Fibroblast of lung (primary cell): ENCODE measurements around the gene RASSF9. TPM values are rescaled to one million over a fixed set of nuclear protein-coding genes. Genes with fewer than 3 reads are reported as not detected.

Experiments
- DNase-seq, 2 donors: peaks; one replicate each; pipeline versions ENCODE4 v3.0.0 to v3.0.0-alpha.2; 2010; ENCODE audit warnings: low read depth in 2 of 2
- H2AFZ ChIP-seq: 2 replicates; pipeline ENCODE4 v1.5.1; 2012; ENCODE audit warnings: low read length, control low read depth, inconsistent platforms
- H3K27ac ChIP-seq: 2 replicates; pipeline ENCODE4 v1.5.1; 2011; ENCODE audit warnings: low read length, control low read depth; ENCODE audit not compliant: insufficient read depth
- H3K27me3 ChIP-seq: 2 replicates; pipeline ENCODE4 v1.5.1; 2011; ENCODE audit warnings: mild to moderate bottlenecking, low read length; ENCODE audit not compliant: control insufficient read depth, insufficient read depth
- H3K36me3 ChIP-seq: 2 replicates; pipeline ENCODE4 v1.5.1; 2011; ENCODE audit warnings: low read length; ENCODE audit not compliant: control insufficient read depth, insufficient read depth
- H3K4me1 ChIP-seq: 2 replicates; pipeline ENCODE4 v1.5.1; 2011; ENCODE audit warnings: low read length; ENCODE audit not compliant: control insufficient read depth, insufficient read depth; ENCODE audit errors: extremely low read depth
- H3K4me2 ChIP-seq: 2 replicates; pipeline ENCODE4 v1.5.1; 2011; ENCODE audit warnings: low read length, control low read depth; ENCODE audit not compliant: insufficient read depth; ENCODE audit errors: extremely low read depth
- H3K4me3 ChIP-seq, 4 experiments: fragments of 200-600 bp in 1 of 4; sonication (generic) in 1 of 4; replicated peaks in 1 of 4; 2 replicates each; pipeline ENCODE4 v1.5.1; 2011 to 2016; ENCODE audit warnings: low read length in 4 of 4, low read depth in 3 of 4, mild to moderate bottlenecking in 3 of 4, control low read depth in 2 of 4, inconsistent platforms in 1 of 4, mixed read lengths in 1 of 4; ENCODE audit not compliant: insufficient read depth in 1 of 4; ENCODE audit errors: control extremely low read depth in 1 of 4
- H3K79me2 ChIP-seq: 2 replicates; pipeline ENCODE4 v1.5.1; 2012; ENCODE audit warnings: mild to moderate bottlenecking, low read length, inconsistent platforms; ENCODE audit not compliant: control insufficient read depth, insufficient read depth
- H3K9ac ChIP-seq: 2 replicates; pipeline ENCODE4 v1.5.1; 2011; ENCODE audit warnings: mild to moderate bottlenecking, low read length, control low read depth; ENCODE audit not compliant: insufficient read depth
- H3K9me3 ChIP-seq: 2 replicates; pipeline ENCODE4 v1.5.1; 2012; ENCODE audit warnings: low read depth, low read length; ENCODE audit not compliant: control insufficient read depth, insufficient read depth
- H4K20me1 ChIP-seq: 2 replicates; pipeline ENCODE4 v1.5.1; 2011; ENCODE audit warnings: low read length; ENCODE audit not compliant: control insufficient read depth, insufficient read depth; ENCODE audit errors: extremely low read depth
- EZH2 ChIP-seq: IDR thresholded peaks from 2 replicates; pipeline ENCODE4 v1.5.1; 2012; ENCODE audit warnings: low read length, control low read depth, mild to moderate bottlenecking; ENCODE audit errors: missing control alignments
- polyA plus RNA-seq, 2 donors: library from polyadenylated mRNA; depleted of rRNA in 1 of 2; stranded (reverse) in 1 of 2; unstranded in 1 of 2; fragments of >200 nt; gene quantifications; 2 replicates each; pipeline ENCODE4 v1.2.1, GENCODE V29; 2011 to 2012; ENCODE audit warnings: missing spikeins in 1 of 2
- total RNA-seq: library from RNA; depleted of rRNA; stranded (reverse); fragments of >200 nt; gene quantifications from 2 replicates; pipeline ENCODE4 v1.2.1, GENCODE V29; 2014
- TF ChIP-seq, protein P1 (sequence below), 2 donors: IDR thresholded peaks in 1 of 2; conservative IDR thresholded peaks in 1 of 2; 1 replicate in 1 of 2; 2 replicates in 1 of 2; pipeline ENCODE4 v1.5.1; 2011 to 2012; ENCODE audit warnings: low read length in 2 of 2, control low read depth in 1 of 2, inconsistent platforms in 1 of 2, low read depth in 1 of 2, mild to moderate bottlenecking in 1 of 2

The RASSF9 gene
- total and polyA plus RNA-seq, 2 donors (not counting 1 experiment from before 2014, with no cell fraction given): 0.08 to 0.33 TPM

DNA sequence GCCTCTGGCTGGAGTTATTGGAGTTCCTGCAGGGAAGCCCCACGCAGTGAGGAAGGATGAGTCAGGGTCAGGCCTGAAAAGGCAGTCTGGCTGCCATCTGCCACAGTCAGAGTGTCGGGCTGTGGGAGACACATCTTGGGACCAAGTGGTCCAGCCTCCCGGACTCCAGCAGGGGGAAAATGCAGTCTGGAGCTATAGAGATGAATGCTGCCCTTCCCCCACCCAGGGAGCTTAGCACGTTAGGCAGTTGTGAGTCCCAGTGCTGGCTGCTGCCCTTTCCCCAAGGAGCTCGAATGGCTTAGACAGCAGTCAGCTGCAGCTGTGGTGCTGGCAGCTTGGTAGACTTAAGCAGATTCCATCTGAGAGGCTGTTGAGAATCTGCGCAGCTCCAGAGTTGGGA, 29.7 kb upstream of the RASSF9 start:
- Histone ChIP-seq H3K36me3 (no peaks in the 10 kb centered on the region), H3K4me1 (no peaks in the 10 kb centered on the region), H3K9me3 (no peaks in the 10 kb centered on the region), H3K4me3 (no peak overlapping the region), H3K9ac (no peak overlapping the region), H3K4me2 (no peak overlapping the region), H2AFZ (no peak overlapping the region), H3K27ac (no peak overlapping the region), H3K79me2 (no peaks in the 10 kb centered on the region), H3K27me3 (no peaks in the 10 kb centered on the region), H4K20me1 (no peaks in the 10 kb centered on the region)
- DNase-seq: peak in 1 of 2 donors; percentile 31
- TF ChIP-seq, protein P1, sequence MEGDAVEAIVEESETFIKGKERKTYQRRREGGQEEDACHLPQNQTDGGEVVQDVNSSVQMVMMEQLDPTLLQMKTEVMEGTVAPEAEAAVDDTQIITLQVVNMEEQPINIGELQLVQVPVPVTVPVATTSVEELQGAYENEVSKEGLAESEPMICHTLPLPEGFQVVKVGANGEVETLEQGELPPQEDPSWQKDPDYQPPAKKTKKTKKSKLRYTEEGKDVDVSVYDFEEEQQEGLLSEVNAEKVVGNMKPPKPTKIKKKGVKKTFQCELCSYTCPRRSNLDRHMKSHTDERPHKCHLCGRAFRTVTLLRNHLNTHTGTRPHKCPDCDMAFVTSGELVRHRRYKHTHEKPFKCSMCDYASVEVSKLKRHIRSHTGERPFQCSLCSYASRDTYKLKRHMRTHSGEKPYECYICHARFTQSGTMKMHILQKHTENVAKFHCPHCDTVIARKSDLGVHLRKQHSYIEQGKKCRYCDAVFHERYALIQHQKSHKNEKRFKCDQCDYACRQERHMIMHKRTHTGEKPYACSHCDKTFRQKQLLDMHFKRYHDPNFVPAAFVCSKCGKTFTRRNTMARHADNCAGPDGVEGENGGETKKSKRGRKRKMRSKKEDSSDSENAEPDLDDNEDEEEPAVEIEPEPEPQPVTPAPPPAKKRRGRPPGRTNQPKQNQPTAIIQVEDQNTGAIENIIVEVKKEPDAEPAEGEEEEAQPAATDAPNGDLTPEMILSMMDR (conservative IDR thresholded peaks at IDR 0.05 in 1 of 2, IDR thresholded peaks at IDR 0.05 in 1 of 2; ENCODE audit: low read depth in 1 of 2, low read length in 2 of 2): no peak
- no peak for TF ChIP-seq EZH2

DNA sequence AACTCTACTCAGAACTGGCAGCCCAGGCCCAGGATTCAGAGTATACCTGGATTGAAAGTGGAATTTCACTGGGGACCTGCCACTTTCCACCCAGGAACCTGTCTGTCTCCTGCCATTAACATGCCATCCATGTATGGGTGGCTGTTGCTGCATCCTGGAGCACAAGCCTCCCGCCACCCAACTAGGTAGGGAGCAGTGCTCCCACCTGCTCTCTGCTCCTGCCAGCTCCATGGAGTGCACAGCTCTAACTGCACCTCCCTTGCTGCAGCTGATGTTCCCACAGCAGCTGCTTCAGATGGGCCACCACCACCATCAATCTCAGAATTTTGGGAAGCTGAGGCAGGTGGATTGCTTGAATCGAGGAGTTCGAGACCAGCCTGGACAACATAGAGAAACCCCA, 20.8 kb upstream of the RASSF9 start:
- Histone ChIP-seq H3K9ac (no peak overlapping the region), H3K79me2 (no peaks in the 10 kb centered on the region), H4K20me1 (no peaks in the 10 kb centered on the region), H3K4me2 (no peak overlapping the region), H3K27ac (no peak overlapping the region), H3K4me1 (no peaks in the 10 kb centered on the region), H2AFZ (no peak overlapping the region), H3K27me3 (no peaks in the 10 kb centered on the region), H3K4me3 (no peak overlapping the region), H3K36me3 (no peaks in the 10 kb centered on the region), H3K9me3 (no peaks in the 10 kb centered on the region)
- DNase-seq: no peak
- no peak for TF ChIP-seq EZH2
- TF ChIP-seq, protein P1 (conservative IDR thresholded peaks at IDR 0.05 in 1 of 2, IDR thresholded peaks at IDR 0.05 in 1 of 2; ENCODE audit: low read depth in 1 of 2, low read length in 2 of 2): no peak

DNA sequence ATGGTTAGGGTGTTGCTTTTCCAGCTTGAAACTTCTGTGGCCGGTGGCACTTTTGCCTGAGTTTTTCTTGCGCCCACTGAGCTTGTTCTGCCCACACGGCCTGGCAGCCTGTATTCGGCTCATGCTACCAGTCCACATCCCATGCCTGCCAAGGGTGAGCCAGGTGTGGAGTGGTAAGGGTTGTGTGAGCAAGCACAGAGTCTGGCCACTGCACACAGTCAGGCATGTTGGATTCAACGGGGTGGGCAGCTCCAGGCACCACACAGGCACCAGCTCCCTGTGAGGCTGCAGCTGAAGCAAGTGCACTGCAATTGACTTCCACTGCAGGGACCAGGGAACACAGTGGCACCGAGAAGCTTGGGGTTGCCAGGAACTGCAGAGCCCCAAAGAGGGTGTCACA, 19.1 kb upstream of the RASSF9 start:
- no peaks in the 10 kb centered on the region for H3K4me1 ChIP-seq
- no peak overlapping the region for H3K27ac ChIP-seq
- H3K9me3 ChIP-seq: no peaks in the 10 kb centered on the region
- H3K4me2 ChIP-seq: no peak overlapping the region
- H3K36me3 ChIP-seq: no peaks in the 10 kb centered on the region
- no peak overlapping the region for H3K4me3 ChIP-seq
- H4K20me1 ChIP-seq: no peaks in the 10 kb centered on the region
- H3K9ac ChIP-seq: no peak overlapping the region
- no peak for DNase-seq
- no peak for TF ChIP-seq EZH2
- TF ChIP-seq, protein P1 (conservative IDR thresholded peaks at IDR 0.05 in 1 of 2, IDR thresholded peaks at IDR 0.05 in 1 of 2; ENCODE audit: low read depth in 1 of 2, low read length in 2 of 2): no peak
- no peak overlapping the region for H2AFZ ChIP-seq
- H3K27me3 ChIP-seq: no peaks in the 10 kb centered on the region
- H3K79me2 ChIP-seq: no peaks in the 10 kb centered on the region
